ENCODE measurements around the gene AREL1.

GRCh38 chr14:74638066-74638465, 74.8 kb downstream of the AREL1 start:
- no peak for TF ChIP-seq POLR2A (IDR thresholded peaks at IDR 0.05; ENCODE audit: low read depth, low read length)
- no peak for TF ChIP-seq TAF1 (IDR thresholded peaks at IDR 0.05; ENCODE audit: borderline replicate concordance, low read depth, low read length)
